HAP-1 (cell line): Measurements from ENCODE around the gene RASSF6.
"Not testable (repeated sequence)": the region's sequence is repeated elsewhere in the genome, so short reads cannot be mapped to it uniquely, and the experiment has no call there.

Source experiments
- DNase-seq, 2 experiments: peaks; one replicate each; pipeline ENCODE4 v3.0.0-alpha.2; 2016 to 2020; ENCODE audit warnings: low spot score in 2 of 2
- H3K27me3 ChIP-seq: fragments of 250-450 bp; sonication (Bioruptor Pico); 2 replicates; pipeline ENCODE4 v1.5.1; 2020; ENCODE audit warnings: low read depth, mild to moderate bottlenecking, moderate library complexity
- H3K36me3 ChIP-seq: fragments of 250-450 bp; sonication (Bioruptor Pico); replicated peaks from 2 replicates; pipeline ENCODE4 v1.5.1; 2020; ENCODE audit warnings: mild to moderate bottlenecking
- H3K4me1 ChIP-seq: fragments of 250-450 bp; sonication (Bioruptor Pico); 2 replicates; pipeline ENCODE4 v1.5.1; 2020; ENCODE audit warnings: mild to moderate bottlenecking
- H3K4me3 ChIP-seq: fragments of 250-450 bp; sonication (Bioruptor Pico); 2 replicates; pipeline ENCODE4 v1.5.1; 2020; ENCODE audit warnings: mild to moderate bottlenecking, moderate library complexity
- H3K9me3 ChIP-seq: fragments of 250-450 bp; sonication (Bioruptor Pico); 2 replicates; pipeline ENCODE4 v1.5.1; 2020; ENCODE audit warnings: mild to moderate bottlenecking, moderate library complexity
- in situ Hi-C: fragments of 300-500 bp; cut with MboI; formaldehyde crosslinking; loops from 3 replicates; pipeline ENCODE4 v1.14.3; 2020; ENCODE audit warnings: low sequenced_read_pairs, inconsistent platforms, mixed read lengths

RASSF6 gene

GRCh38 chr4:73606465-73606974 lies 13.7 kb downstream of the RASSF6 start:
- Histone ChIP-seq H3K36me3 (no peaks in the 10 kb centered on the region), H3K4me1 (no peaks in the 10 kb centered on the region), H3K4me3 (no peak overlapping the region), H3K9me3 (no peaks in the 10 kb centered on the region), H3K27me3 (peaks cover 5% of the 10 kb centered on the region)
- in situ Hi-C loops, result no loop called here
- DNase-seq, result no peak

GRCh38 chr4:73603854-73604584 lies 16.2 kb downstream of the RASSF6 start:
- Histone ChIP-seq H3K4me3 (no peak overlapping the region), H3K27me3 (peaks cover 5% of the 10 kb centered on the region), H3K4me1 (no peaks in the 10 kb centered on the region), H3K36me3 (no peaks in the 10 kb centered on the region), H3K9me3 (no peaks in the 10 kb centered on the region)
- DNase-seq, result no peak
- in situ Hi-C loops, result no loop called here

- no peak overlapping the region for H3K4me3 ChIP-seq
- DNase-seq, result no peak
- no peaks in the 10 kb centered on the region for H3K4me1 ChIP-seq
- H3K36me3 ChIP-seq, result no peaks in the 10 kb centered on the region
- no peaks in the 10 kb centered on the region for H3K9me3 ChIP-seq
- in situ Hi-C loops, result no loop called here
- H3K27me3 ChIP-seq, result peaks cover 5% of the 10 kb centered on the region
Observed at GRCh38 chr4:73603271-73603710, 16.9 kb downstream of the RASSF6 start.

- Histone ChIP-seq H3K36me3 (no peaks in the 10 kb centered on the region), H3K27me3 (peaks cover 2% of the 10 kb centered on the region; the same call in 1 of the 2 replicates), H3K4me1 (no peaks in the 10 kb centered on the region), H3K4me3 (no peak overlapping the region), H3K9me3 (no peaks in the 10 kb centered on the region)
- no peak for DNase-seq
- in situ Hi-C loops, result no loop called here
Observed at GRCh38 chr4:73600954-73601353, 19.3 kb downstream of the RASSF6 start.

- no peaks in the 10 kb centered on the region for H3K36me3 ChIP-seq
- H3K4me1 ChIP-seq, result no peaks in the 10 kb centered on the region
- H3K4me3 ChIP-seq, result no peak overlapping the region
- no peaks in the 10 kb centered on the region for H3K27me3 ChIP-seq
- no peaks in the 10 kb centered on the region for H3K9me3 ChIP-seq
- in situ Hi-C loops, result no loop called here
- no peak for DNase-seq
Observed at GRCh38 chr4:73599182-73599581, 21.1 kb downstream of the RASSF6 start.

- no peaks in the 10 kb centered on the region for H3K27me3 ChIP-seq
- H3K4me1 ChIP-seq, result no peaks in the 10 kb centered on the region
- in situ Hi-C loops, result no loop called here
- no peaks in the 10 kb centered on the region for H3K9me3 ChIP-seq
- DNase-seq, result no peak
- no peak overlapping the region for H3K4me3 ChIP-seq
- no peaks in the 10 kb centered on the region for H3K36me3 ChIP-seq
Observed at GRCh38 chr4:73597594-73597993, 22.6 kb downstream of the RASSF6 start.

- H3K36me3 ChIP-seq, H3K4me1 ChIP-seq, H3K4me3 ChIP-seq, in situ Hi-C loops, DNase-seq, H3K27me3 ChIP-seq, H3K9me3 ChIP-seq: not testable (repeated sequence)
Observed at GRCh38 chr4:73597183-73597582, 23.1 kb downstream of the RASSF6 start.

- H3K27me3 ChIP-seq, result no peaks in the 10 kb centered on the region
- no peak overlapping the region for H3K4me3 ChIP-seq
- H3K4me1 ChIP-seq, result no peaks in the 10 kb centered on the region
- H3K9me3 ChIP-seq, result no peaks in the 10 kb centered on the region
- no peaks in the 10 kb centered on the region for H3K36me3 ChIP-seq
- in situ Hi-C loops, result no loop called here
- DNase-seq, result no peak
Observed at GRCh38 chr4:73596001-73596400, 24.2 kb downstream of the RASSF6 start.

GRCh38 chr4:73593631-73594241 lies 26.5 kb downstream of the RASSF6 start:
- Histone ChIP-seq H3K27me3 (no peaks in the 10 kb centered on the region), H3K9me3 (no peaks in the 10 kb centered on the region), H3K4me1 (no peaks in the 10 kb centered on the region), H3K4me3 (no peak overlapping the region), H3K36me3 (no peaks in the 10 kb centered on the region)
- peak; percentile 8 to 16 for DNase-seq
- in situ Hi-C loops, result no loop called here

- in situ Hi-C loops, result no loop called here
- DNase-seq, result no peak
- H3K4me1 ChIP-seq, result no peaks in the 10 kb centered on the region
- no peak overlapping the region for H3K4me3 ChIP-seq
- no peaks in the 10 kb centered on the region for H3K9me3 ChIP-seq
- no peaks in the 10 kb centered on the region for H3K36me3 ChIP-seq
- no peaks in the 10 kb centered on the region for H3K27me3 ChIP-seq
Observed at GRCh38 chr4:73589887-73590801, 30.1 kb downstream of the RASSF6 start.

- no peaks in the 10 kb centered on the region for H3K4me1 ChIP-seq
- no peak for DNase-seq
- no peaks in the 10 kb centered on the region for H3K36me3 ChIP-seq
- H3K27me3 ChIP-seq, result no peaks in the 10 kb centered on the region
- in situ Hi-C loops, result no loop called here
- H3K9me3 ChIP-seq, result no peaks in the 10 kb centered on the region
- no peak overlapping the region for H3K4me3 ChIP-seq
Observed at GRCh38 chr4:73589261-73589847, 30.9 kb downstream of the RASSF6 start.

- H3K4me1 ChIP-seq, result no peaks in the 10 kb centered on the region
- H3K9me3 ChIP-seq, result no peaks in the 10 kb centered on the region
- H3K4me3 ChIP-seq, result no peak overlapping the region
- DNase-seq, result no peak
- no peaks in the 10 kb centered on the region for H3K27me3 ChIP-seq
- no peaks in the 10 kb centered on the region for H3K36me3 ChIP-seq
- in situ Hi-C loops, result no loop called here
Observed at GRCh38 chr4:73588613-73589012, 31.6 kb downstream of the RASSF6 start.

- in situ Hi-C loops, result no loop called here
- Histone ChIP-seq H3K9me3 (no peaks in the 10 kb centered on the region), H3K4me1 (no peaks in the 10 kb centered on the region), H3K27me3 (no peaks in the 10 kb centered on the region), H3K4me3 (no peak overlapping the region), H3K36me3 (no peaks in the 10 kb centered on the region)
- no peak for DNase-seq
Observed at GRCh38 chr4:73586666-73587065, 33.6 kb downstream of the RASSF6 start.
